Measurements from ENCODE around the gene PKP1. TPM values are rescaled to one million over a fixed set of nuclear protein-coding genes. Genes with fewer than 3 reads are reported as not detected.

PKP1 gene
- total and polyA plus RNA-seq, 2 donors (not counting 3 experiments of a cell fraction or from before 2014, with no cell fraction given): 0.01 TPM; not detected in 1

- Histone ChIP-seq H3K27ac (ENCODE audit: insufficient read depth, low read depth, low read length) (no peak overlapping the region), H3K79me2 (ENCODE audit: control insufficient read depth, insufficient read depth, low read length) (no peaks in the 10 kb centered on the region), H3K4me3 (replicated peaks in 1 of 3; ENCODE audit: insufficient read depth in 1 of 3, low read depth in 1 of 3, low read length in 3 of 3) (no peak overlapping the region), H4K20me1 (replicated peaks; ENCODE audit: control insufficient read depth, extremely low read depth, insufficient read depth, low read length) (no peaks in the 10 kb centered on the region), H3K4me2 (ENCODE audit: insufficient read depth, low read length) (no peak overlapping the region), H3K36me3 (ENCODE audit: control insufficient read depth in 2 of 2, extremely low read depth in 1 of 2, insufficient read depth in 2 of 2, low read length in 2 of 2) (no peaks in the 10 kb centered on the region), H3K9ac (replicated peaks; ENCODE audit: extremely low read depth, insufficient read depth, low read length) (no peak overlapping the region), H2AFZ (ENCODE audit: low read depth, low read length) (no peak overlapping the region), H3K9me3 (replicated peaks; ENCODE audit: control insufficient read depth, insufficient read depth, low read length) (no peaks in the 10 kb centered on the region), H3K27me3 (ENCODE audit: control insufficient read depth in 2 of 2, insufficient read depth in 2 of 2, low read length in 2 of 2) (peaks cover 0 to 4% of the 10 kb centered on the region in 2 experiments), H3K4me1 (ENCODE audit: control insufficient read depth, extremely low read depth, insufficient read depth, low read length) (no peaks in the 10 kb centered on the region), H3K9me1 (replicated peaks; ENCODE audit: control insufficient read depth, extremely low read depth, insufficient read depth, low read length) (no peaks in the 10 kb centered on the region)
- dilution Hi-C loops (cut with MboI; ENCODE audit: extremely low pct_ligation_motif_present, low sequenced_read_pairs): no loop called here
- intact Hi-C loops (cut with micrococcal nuclease): no loop called here
- ChIA-PET POLR2A (no interaction called here), CTCF (interaction anchor here (0.9 to 5.3 kb wide), 3 partner anchors 13 to 108 kb away, joined by 4 to 109 read pairs (median 34); no protein-coding TSS in a partner anchor)
- DNase-seq (ENCODE audit: low read depth, low spot score): no peak
- no peak for TF ChIP-seq JUN (IDR thresholded peaks at IDR 0.05; ENCODE audit: borderline replicate concordance, insufficient read depth, insufficient read length, low read depth)
- no peak for FAIRE-seq
- BruUV-seq (replicated peaks): no TSS peak
These were observed 30.3 kb upstream of the PKP1 start for GRCh38 chr1:201252944-201253371.

- POLR2A ChIA-PET: no interaction called here
- H3K9me3 ChIP-seq (replicated peaks; ENCODE audit: control insufficient read depth, insufficient read depth, low read length): no peaks in the 10 kb centered on the region
- no TSS peak for BruUV-seq (replicated peaks)
- no peaks in the 10 kb centered on the region for H3K9me1 ChIP-seq (replicated peaks; ENCODE audit: control insufficient read depth, extremely low read depth, insufficient read depth, low read length)
- H3K27ac ChIP-seq (ENCODE audit: insufficient read depth, low read depth, low read length): no peak overlapping the region
- no peak for TF ChIP-seq POLR2AphosphoS5 (IDR thresholded peaks at IDR 0.05; ENCODE audit: insufficient read depth, low read depth, low read length)
- TF ChIP-seq MYC (IDR thresholded peaks at IDR 0.05; ENCODE audit: low read depth, low read length): no peak
- TF ChIP-seq JUN (IDR thresholded peaks at IDR 0.05; ENCODE audit: borderline replicate concordance, insufficient read depth, insufficient read length, low read depth): no peak
- TF ChIP-seq FOS (IDR thresholded peaks at IDR 0.05; ENCODE audit: borderline replicate concordance, insufficient read depth, low read length): no peak
- TF ChIP-seq POLR2A (IDR thresholded peaks at IDR 0.05; ENCODE audit: low read depth, low read length): no peak
- TF ChIP-seq EZH2 (IDR thresholded peaks at IDR 0.05; ENCODE audit: borderline replicate concordance, low read depth, low read length, severe bottlenecking): no peak
- TF ChIP-seq CTCF (IDR thresholded peaks at IDR 0.05; ENCODE audit: extremely low read depth in 1 of 2, insufficient read depth in 1 of 2, low read depth in 1 of 2, low read length in 2 of 2): no peak
- no peak for TF ChIP-seq GATA2 (IDR thresholded peaks at IDR 0.05; ENCODE audit: insufficient read depth, insufficient read length, low read depth, low read length)
- TF ChIP-seq MAX (IDR thresholded peaks at IDR 0.05; ENCODE audit: insufficient read depth, insufficient read length): no peak
- H4K20me1 ChIP-seq (replicated peaks; ENCODE audit: control insufficient read depth, extremely low read depth, insufficient read depth, low read length): no peaks in the 10 kb centered on the region
- no peaks in the 10 kb centered on the region for H3K79me2 ChIP-seq (ENCODE audit: control insufficient read depth, insufficient read depth, low read length)
- no peak overlapping the region for H3K4me2 ChIP-seq (ENCODE audit: insufficient read depth, low read length)
- H3K36me3 ChIP-seq (ENCODE audit: control insufficient read depth in 2 of 2, extremely low read depth in 1 of 2, insufficient read depth in 2 of 2, low read length in 2 of 2): no peaks in the 10 kb centered on the region
- CTCF ChIA-PET: interaction anchor here (0.9 to 5.3 kb wide), 6 partner anchors 13 to 112 kb away, joined by 3 to 109 read pairs (median 5); no protein-coding TSS in a partner anchor
- dilution Hi-C loops (cut with MboI; ENCODE audit: extremely low pct_ligation_motif_present, low sequenced_read_pairs): no loop called here
- no peak overlapping the region for H3K9ac ChIP-seq (replicated peaks; ENCODE audit: extremely low read depth, insufficient read depth, low read length)
- H3K4me1 ChIP-seq (ENCODE audit: control insufficient read depth, extremely low read depth, insufficient read depth, low read length): no peaks in the 10 kb centered on the region
- intact Hi-C loops (cut with micrococcal nuclease): no loop called here
- FAIRE-seq (no peak), DNase-seq (ENCODE audit: low read depth, low spot score) (no peak)
- no peak overlapping the region for H2AFZ ChIP-seq (ENCODE audit: low read depth, low read length)
- H3K4me3 ChIP-seq (replicated peaks in 1 of 3; ENCODE audit: insufficient read depth in 1 of 3, low read depth in 1 of 3, low read length in 3 of 3): no peak overlapping the region
- peaks cover 0 to 4% of the 10 kb centered on the region in 2 experiments for H3K27me3 ChIP-seq (ENCODE audit: control insufficient read depth in 2 of 2, insufficient read depth in 2 of 2, low read length in 2 of 2)
These were observed 29.9 kb upstream of the PKP1 start for GRCh38 chr1:201253411-201253810.
